GM12878 (cell line): ENCODE data around the gene RFC3. TPM values are rescaled to one million over a fixed set of nuclear protein-coding genes. Genes with fewer than 3 reads are reported as not detected.

Experiments used
- ATAC-seq: fragments of 200-7000 bp; cut with Tn5 transposase; 3 replicates; pipeline ENCODE4 v1.9.1; 2020; ENCODE audit warnings: mild to moderate bottlenecking, moderate library complexity
- BruUV-seq: library from RNA; stranded (reverse); fragments of 400-500 nt; replicated peaks from 2 replicates; lab custom pipeline; 2021; lab: Mats Ljungman, UMichigan
- CTCF ChIA-PET: fragments of 300-600 bp; sonication (Branson Sonifier 250); formaldehyde crosslinking; extraction: SDS; loops from one replicate; lab custom pipeline; 2021; ENCODE audit warnings: inconsistent platforms; lab: Yijun Ruan, JAX
- POLR2A ChIA-PET: fragments of 350-600 bp; formaldehyde crosslinking; extraction: SDS; loops from one replicate; lab custom pipeline; 2021; ENCODE audit warnings: inconsistent platforms; lab: Charles Lee
- RAD21 ChIA-PET: fragments of 300-600 bp; sonication (Branson Sonifier 250); formaldehyde crosslinking; loops from one replicate; lab custom pipeline; 2023; ENCODE audit warnings: antibody characterized with exemption; ENCODE audit not compliant: unreplicated experiment; lab: Charles Lee
- SMC1A ChIA-PET: fragments of 300-600 bp; sonication (Branson Sonifier 250); formaldehyde crosslinking; loops from one replicate; lab custom pipeline; 2023; ENCODE audit not compliant: unreplicated experiment, uncharacterized antibody; lab: Charles Lee
- DNase-seq: peaks from one replicate; pipeline ENCODE4 v3.0.0-alpha.2; 2011; ENCODE audit warnings: low read depth, low spot score
- FAIRE-seq: peaks from 3 replicates; lab custom pipeline; 2011; peaks lifted over from hg19 to GRCh38; lab: Jason Lieb, UNC
- H2AFZ ChIP-seq: 2 replicates; pipeline ENCODE4 v1.6.0; 2011; ENCODE audit warnings: low read depth, low read length, control low read depth; ENCODE audit not compliant: control insufficient read depth
- H3K27ac ChIP-seq: 2 replicates; pipeline ENCODE4 v1.5.1; 2011; ENCODE audit warnings: control low read depth; ENCODE audit not compliant: control insufficient read depth, insufficient read depth
- H3K27me3 ChIP-seq, 2 experiments: replicated peaks in 1 of 2; 2 replicates each; pipeline versions ENCODE4 v1.6.0 to v1.6.1; 2011; ENCODE audit warnings: low read length in 1 of 2; ENCODE audit not compliant: control insufficient read depth in 2 of 2, insufficient read depth in 2 of 2
- H3K36me3 ChIP-seq, 2 experiments: 2 replicates each; pipeline ENCODE4 v1.5.1; 2011; ENCODE audit warnings: low read length in 1 of 2; ENCODE audit not compliant: control insufficient read depth in 2 of 2, insufficient read depth in 2 of 2
- H3K4me1 ChIP-seq: 2 replicates; pipeline ENCODE4 v1.6.1; 2011; ENCODE audit warnings: mild to moderate bottlenecking, low read length, moderate library complexity, mixed read lengths; ENCODE audit not compliant: control insufficient read depth, insufficient read depth
- H3K4me2 ChIP-seq: 2 replicates; pipeline ENCODE4 v1.6.0; 2011; ENCODE audit warnings: control low read depth; ENCODE audit not compliant: control insufficient read depth, insufficient read depth
- H3K4me3 ChIP-seq: fragments of 200-600 bp; sonication (generic); 2 replicates; pipeline ENCODE4 v1.5.1; 2016
- H3K79me2 ChIP-seq: 2 replicates; pipeline ENCODE4 v1.6.0; 2011; ENCODE audit warnings: low read length; ENCODE audit not compliant: control insufficient read depth, insufficient read depth
- H3K9ac ChIP-seq: 2 replicates; pipeline ENCODE4 v1.8.0; 2011; ENCODE audit warnings: low read length, control low read depth, mixed read lengths; ENCODE audit not compliant: control insufficient read depth, insufficient read depth
- H3K9me3 ChIP-seq: replicated peaks from 3 replicates; pipeline ENCODE4 v1.5.1; 2011; ENCODE audit warnings: mild to moderate bottlenecking, low read length; ENCODE audit not compliant: control insufficient read depth, insufficient read depth
- H4K20me1 ChIP-seq: 2 replicates; pipeline ENCODE4 v1.6.0; 2011; ENCODE audit not compliant: control insufficient read depth, insufficient read depth
- CBX3 ChIP-seq: fragments of 200-600 bp; sonication (generic); IDR thresholded peaks from 2 replicates; pipeline ENCODE4 v1.6.1; 2016; ENCODE audit warnings: low read depth, borderline replicate concordance
- CHD4 ChIP-seq: fragments of 200-600 bp; sonication (generic); IDR thresholded peaks from 2 replicates; pipeline ENCODE4 v1.6.1; 2016; ENCODE audit warnings: mild to moderate bottlenecking
- GABPA ChIP-seq: IDR thresholded peaks from 2 replicates; pipeline ENCODE4 v1.6.1; 2014; ENCODE audit warnings: antibody characterized with exemption, low read depth, mild to moderate bottlenecking, inconsistent platforms
- IKZF1 ChIP-seq: fragments of 450-650 bp; conservative IDR thresholded peaks from 2 replicates; pipeline ENCODE4 v1.6.1; 2017; ENCODE audit warnings: antibody characterized with exemption, mild to moderate bottlenecking
- IRF3 ChIP-seq: fragments of 450-650 bp; IDR thresholded peaks from 2 replicates; pipeline ENCODE4 v1.6.1; 2014; ENCODE audit warnings: mild to moderate bottlenecking
- LARP7 ChIP-seq: fragments of 450-650 bp; IDR thresholded peaks from 2 replicates; pipeline ENCODE4 v1.6.1; 2017; ENCODE audit warnings: mild to moderate bottlenecking
- MLLT1 ChIP-seq: fragments of 450-650 bp; IDR thresholded peaks from 2 replicates; pipeline ENCODE4 v1.6.1; 2016; ENCODE audit warnings: mild to moderate bottlenecking
- MTA2 ChIP-seq: fragments of 450-650 bp; IDR thresholded peaks from 2 replicates; pipeline ENCODE4 v1.6.1; 2016; ENCODE audit warnings: low read depth, mild to moderate bottlenecking, moderate library complexity
- POLR2A ChIP-seq: IDR thresholded peaks from 2 replicates; pipeline ENCODE4 v1.6.1; 2011; ENCODE audit warnings: low read depth, mild to moderate bottlenecking, low read length
- RAD21 ChIP-seq: IDR thresholded peaks from 2 replicates; pipeline ENCODE4 v1.6.1; 2011; ENCODE audit warnings: mild to moderate bottlenecking, low read depth, low read length, moderate library complexity; ENCODE audit not compliant: insufficient read depth
- RCOR1 ChIP-seq: conservative IDR thresholded peaks from 2 replicates; pipeline ENCODE4 v1.6.1; 2012; ENCODE audit warnings: low read depth, low read length, improper control_type of control experiment
- SMAD1 ChIP-seq: fragments of 450-650 bp; IDR thresholded peaks from 2 replicates; pipeline ENCODE4 v1.6.1; 2018; ENCODE audit warnings: mild to moderate bottlenecking, low read depth; ENCODE audit not compliant: partially characterized antibody
- TCF7 ChIP-seq: IDR thresholded peaks from 2 replicates; pipeline ENCODE4 v1.6.1; 2014; ENCODE audit warnings: antibody characterized with exemption, borderline replicate concordance
- WGBS: methylation state at CpG from one replicate; pipeline ENCODE4 v1.1.6; 2016; ENCODE audit warnings: low lambda C conversion rate; ENCODE audit not compliant: insufficient replicate concordance, insufficient coverage; ENCODE audit errors: missing lambda C conversion rate; 5-methylcytosine and 5-hydroxymethylcytosine counted together
- in situ Hi-C: fragments of 300-500 bp; cut with MboI; formaldehyde crosslinking; loops from 9 replicates; pipeline ENCODE4 v1.14.3; 2018; ENCODE audit warnings: mixed read lengths
- intact Hi-C: fragments of 100-400 bp; cut with micrococcal nuclease; formaldehyde crosslinking; loops from one replicate; pipeline ENCODE4 v1.14.2; 2022; ENCODE audit not compliant: unreplicated experiment
- polyA plus RNA-seq, 11 experiments: library from polyadenylated mRNA; depleted of rRNA in 4 of 11; unstranded in 6 of 11; stranded (reverse) in 5 of 11; fragments of >200 nt; fragmentation: Nextera tagmentation in 4 of 11; fragmentation: Illumina TruSeq in 1 of 11; extraction: Ambion mirVana in 4 of 11; extraction: Trizol in 1 of 11; gene quantifications; 1 replicate in 1 of 11; 2 replicates in 10 of 11; pipeline versions ENCODE4 v1.2.1 to v1.2.3, GENCODE V29; 2011 to 2016; ENCODE audit warnings: inconsistent platforms in 2 of 11, missing spikeins in 2 of 11, low read depth in 1 of 11
- total RNA-seq, 4 experiments: library from RNA; depleted of rRNA in 3 of 4; stranded (reverse); fragments of >200 nt in 3 of 4; fragmentation: Illumina TruSeq in 1 of 4; extraction: Trizol in 1 of 4; gene quantifications; 2 replicates each; pipeline versions ENCODE4 v1.2.1 to v1.2.3, GENCODE V29; 2013 to 2021
- TF ChIP-seq, protein P1 (sequence below): fragments of 450-650 bp; IDR thresholded peaks from 2 replicates; pipeline ENCODE4 v1.6.1; 2017; ENCODE audit warnings: low read depth, mild to moderate bottlenecking, moderate library complexity

The RFC3 gene
- total and polyA plus RNA-seq, 10 of the 15 experiments (the other 5 are each of a cell fraction or from before 2014, with no cell fraction given) = 57.6 to 98.9 (median 81.3) TPM

DNA sequence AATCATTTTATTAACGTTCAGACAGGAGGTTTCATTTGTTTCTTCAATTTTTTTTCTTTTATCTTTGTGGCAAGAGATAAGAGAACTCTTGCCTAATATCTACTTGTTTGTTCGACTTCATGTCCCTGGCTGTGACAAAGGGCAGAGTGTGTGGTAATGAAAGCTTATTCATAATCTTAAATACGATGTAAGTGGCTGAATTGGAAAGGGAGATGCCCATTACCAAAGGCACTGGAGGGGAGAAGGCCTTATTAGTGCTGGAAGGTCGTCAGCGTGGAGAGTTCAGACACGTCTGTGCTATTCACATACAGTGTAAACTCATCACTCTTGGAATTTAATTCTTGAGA is 54.0 kb downstream of the RFC3 start:
- POLR2A ChIA-PET = no interaction called here
- in situ Hi-C loops = no loop called here
- FAIRE-seq = no peak
- no TSS peak for BruUV-seq
- no peak for ATAC-seq
- H3K4me2 ChIP-seq = no peak overlapping the region
- no peaks in the 10 kb centered on the region for H3K79me2 ChIP-seq
- RAD21 ChIA-PET = no interaction called here
- H4K20me1 ChIP-seq = no peaks in the 10 kb centered on the region
- H3K9ac ChIP-seq = no peak overlapping the region
- no peaks in the 10 kb centered on the region; the same call in 2 of the 3 replicates for H3K9me3 ChIP-seq
- WGBS = 100% methylated on average over 6 of the region's 6 CpGs
- TF ChIP-seq MLLT1 (no peak), MTA2 (no peak), SMAD1 (no peak), LARP7 (no peak), CHD4 (no peak)
- TF ChIP-seq, all 136 proteins: peak for 0
- H3K4me3 ChIP-seq = no peak overlapping the region
- H3K27ac ChIP-seq = no peak overlapping the region
- H3K27me3 ChIP-seq = no peaks in the 10 kb centered on the region
- CTCF ChIA-PET = no interaction called here
- no peaks in the 10 kb centered on the region for H3K4me1 ChIP-seq
- H2AFZ ChIP-seq = no peak overlapping the region
- DNase-seq = no peak
- SMC1A ChIA-PET = interaction anchor here (0.9 kb wide), 1 partner anchor 14 kb away, joined by 3 read pairs; no protein-coding TSS in a partner anchor
- H3K36me3 ChIP-seq = 0 out of 4 replicates have a peak, but pooled peaks cover 0 to 2% of the 10 kb centered on the region in 2 experiments
- intact Hi-C loops = no loop called here

DNA sequence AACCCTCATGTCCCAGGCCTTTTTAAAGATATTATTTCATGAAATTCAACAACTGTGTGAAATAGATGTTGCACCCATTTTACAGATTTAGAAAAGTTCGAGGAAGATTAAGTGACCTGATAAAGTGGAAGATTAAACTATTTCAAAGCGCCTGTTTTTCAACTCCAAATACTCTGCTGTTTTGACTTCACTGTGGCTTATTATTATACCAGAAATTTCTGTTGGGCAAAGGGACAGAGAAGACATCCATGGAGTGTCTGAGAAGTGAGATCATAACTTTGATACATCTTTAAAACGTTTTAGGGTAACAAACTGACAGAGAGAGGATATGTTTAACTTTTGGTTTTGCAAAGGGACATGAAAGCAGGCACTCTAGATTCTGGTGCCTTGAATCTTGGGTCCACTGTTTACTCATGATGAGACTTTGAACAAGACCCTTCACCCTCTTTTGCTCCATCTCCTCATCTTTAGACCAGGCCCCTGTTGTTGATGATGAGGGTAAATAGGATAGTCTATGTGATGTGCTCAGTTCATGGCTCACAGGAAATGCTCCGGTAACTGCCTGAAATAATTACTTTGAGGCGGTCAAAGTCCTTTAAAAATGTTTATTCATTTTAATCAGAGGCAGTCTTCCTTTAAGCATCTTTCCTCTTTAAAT is 55.4 kb downstream of the RFC3 start:
- Histone ChIP-seq H3K36me3 (0 out of 4 replicates have a peak, but pooled peaks cover 0 to 2% of the 10 kb centered on the region in 2 experiments), H4K20me1 (no peaks in the 10 kb centered on the region), H3K4me3 (no peak overlapping the region), H2AFZ (no peak overlapping the region), H3K9ac (no peak overlapping the region), H3K27ac (no peak overlapping the region), H3K4me2 (no peak overlapping the region), H3K9me3 (no peaks in the 10 kb centered on the region; the same call in 2 of the 3 replicates), H3K4me1 (no peaks in the 10 kb centered on the region), H3K27me3 (no peaks in the 10 kb centered on the region), H3K79me2 (no peaks in the 10 kb centered on the region)
- POLR2A ChIA-PET = no interaction called here
- SMC1A ChIA-PET = interaction anchor here (1.1 kb wide), 1 partner anchor 30 kb away, joined by 4 read pairs; no protein-coding TSS in a partner anchor
- intact Hi-C loops = no loop called here
- RAD21 ChIA-PET = no interaction called here
- in situ Hi-C loops = no loop called here
- no peak for ATAC-seq
- FAIRE-seq = no peak
- DNase-seq = no peak
- CTCF ChIA-PET = no interaction called here
- WGBS = 86% methylated on average over 5 of the region's 5 CpGs
- BruUV-seq = no TSS peak
- TF ChIP-seq GABPA = no peak
- no peak for TF ChIP-seq RAD21
- no peak for TF ChIP-seq IKZF1
- TF ChIP-seq, protein P1, sequence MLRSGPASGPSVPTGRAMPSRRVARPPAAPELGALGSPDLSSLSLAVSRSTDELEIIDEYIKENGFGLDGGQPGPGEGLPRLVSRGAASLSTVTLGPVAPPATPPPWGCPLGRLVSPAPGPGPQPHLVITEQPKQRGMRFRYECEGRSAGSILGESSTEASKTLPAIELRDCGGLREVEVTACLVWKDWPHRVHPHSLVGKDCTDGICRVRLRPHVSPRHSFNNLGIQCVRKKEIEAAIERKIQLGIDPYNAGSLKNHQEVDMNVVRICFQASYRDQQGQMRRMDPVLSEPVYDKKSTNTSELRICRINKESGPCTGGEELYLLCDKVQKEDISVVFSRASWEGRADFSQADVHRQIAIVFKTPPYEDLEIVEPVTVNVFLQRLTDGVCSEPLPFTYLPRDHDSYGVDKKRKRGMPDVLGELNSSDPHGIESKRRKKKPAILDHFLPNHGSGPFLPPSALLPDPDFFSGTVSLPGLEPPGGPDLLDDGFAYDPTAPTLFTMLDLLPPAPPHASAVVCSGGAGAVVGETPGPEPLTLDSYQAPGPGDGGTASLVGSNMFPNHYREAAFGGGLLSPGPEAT = no peak
- TF ChIP-seq IRF3 = no peak
- no peak for TF ChIP-seq CBX3
- TF ChIP-seq TCF7 = no peak
- no peak for TF ChIP-seq RCOR1
- no peak for TF ChIP-seq POLR2A
